Measurements from ENCODE around the gene MVB12B.

Gene MVB12B

GRCh38 chr9:126431077-126431742 is 104.6 kb downstream of the MVB12B start:
- DNase-seq (ENCODE audit: low spot score): no peak

- DNase-seq (ENCODE audit: low spot score): no peak
Observed at GRCh38 chr9:126432659-126433058, 106.0 kb downstream of the MVB12B start.

GRCh38 chr9:126435105-126435504 is 108.5 kb downstream of the MVB12B start:
- no peak for DNase-seq (ENCODE audit: low spot score)

- DNase-seq (ENCODE audit: low spot score): no peak
Observed at GRCh38 chr9:126435626-126436025, 109.0 kb downstream of the MVB12B start.

GRCh38 chr9:126436545-126437267 is 110.1 kb downstream of the MVB12B start:
- peak; percentile 44 for DNase-seq (ENCODE audit: low spot score)

- no peak for DNase-seq (ENCODE audit: low spot score)
Observed at GRCh38 chr9:126437268-126437666, 110.6 kb downstream of the MVB12B start.

GRCh38 chr9:126437701-126438100 is 111.1 kb downstream of the MVB12B start:
- DNase-seq (ENCODE audit: low spot score): no peak

GRCh38 chr9:126438741-126439401 is 112.2 kb downstream of the MVB12B start:
- DNase-seq (ENCODE audit: low spot score): no peak

- peak; percentile 82 for DNase-seq (ENCODE audit: low spot score)
Observed at GRCh38 chr9:126439402-126439765, 112.8 kb downstream of the MVB12B start.

GRCh38 chr9:126439883-126440653 is 113.4 kb downstream of the MVB12B start:
- DNase-seq (ENCODE audit: low spot score): no peak

- peak; percentile 90 for DNase-seq (ENCODE audit: low spot score)
Observed at GRCh38 chr9:126440940-126441339, 114.3 kb downstream of the MVB12B start.

GRCh38 chr9:126442636-126443035 is 116.0 kb downstream of the MVB12B start:
- no peak for DNase-seq (ENCODE audit: low spot score)

- no peak for DNase-seq (ENCODE audit: low spot score)
Observed at GRCh38 chr9:126443144-126443543, 116.5 kb downstream of the MVB12B start.

GRCh38 chr9:126448136-126448535 is 121.5 kb downstream of the MVB12B start:
- no peak for DNase-seq (ENCODE audit: low spot score)

GRCh38 chr9:126448865-126449577 is 122.4 kb downstream of the MVB12B start:
- no peak for DNase-seq (ENCODE audit: low spot score)

- no peak for DNase-seq (ENCODE audit: low spot score)
Observed at GRCh38 chr9:126449725-126450667, 123.4 kb downstream of the MVB12B start.

- DNase-seq (ENCODE audit: low spot score): no peak
Observed at GRCh38 chr9:126450668-126451205, 124.1 kb downstream of the MVB12B start.

- DNase-seq (ENCODE audit: low spot score): no peak
Observed at GRCh38 chr9:126451316-126451885, 124.8 kb downstream of the MVB12B start.

GRCh38 chr9:126452106-126452505 is 125.5 kb downstream of the MVB12B start:
- DNase-seq (ENCODE audit: low spot score): no peak
